K562 (cell line): Measurements from ENCODE around the gene PDCD1. TPM values are rescaled to one million over a fixed set of nuclear protein-coding genes. Genes with fewer than 3 reads are reported as not detected.

Experiments used
- ARHGAP35 ChIP-seq: fragments of 450-650 bp; IDR thresholded peaks from 2 replicates; pipeline ENCODE4 v1.6.1; 2018; ENCODE audit not compliant: partially characterized antibody
- CUX1 ChIP-seq: fragments of 200-800 bp; sonication (Bioruptor generic); IDR thresholded peaks from 2 replicates; pipeline ENCODE4 v1.6.1; 2016; ENCODE audit warnings: missing genetic modification characterization, missing compliant biosample characterization
- ELK1 ChIP-seq: sonication (generic); formaldehyde crosslinking; IDR thresholded peaks from 2 replicates; pipeline ENCODE4 v1.8.1; 2022; ENCODE audit warnings: missing genetic modification reagents
- MYBL2 ChIP-seq, 2 experiments: fragments of 450-650 bp in 1 of 2; sonication (generic) in 1 of 2; formaldehyde crosslinking in 1 of 2; IDR thresholded peaks; 2 replicates each; pipeline versions ENCODE4 v1.6.1 to v1.8.1; 2017 to 2022; ENCODE audit warnings: borderline replicate concordance in 1 of 2, inconsistent platforms in 1 of 2, low read depth in 1 of 2, mild to moderate bottlenecking in 1 of 2, missing genetic modification reagents in 1 of 2, moderate library complexity in 1 of 2
- NCOR1 ChIP-seq: fragments of 450-650 bp; IDR thresholded peaks from 2 replicates; pipeline ENCODE4 v1.6.1; 2016; ENCODE audit warnings: mild to moderate bottlenecking, moderate library complexity
- POLR2G ChIP-seq: fragments of 200-400 bp; formaldehyde crosslinking; IDR thresholded peaks from 2 replicates; pipeline ENCODE4 v1.6.1; 2017; ENCODE audit warnings: low read depth, mild to moderate bottlenecking, antibody characterized with exemption, low read length, moderate library complexity
- SREBF2 ChIP-seq: sonication (generic); formaldehyde crosslinking; IDR thresholded peaks from 2 replicates; pipeline ENCODE4 v1.4.0; 2020; ENCODE audit warnings: mild to moderate bottlenecking, missing genetic modification reagents
- TAF7 ChIP-seq: fragments of 450-650 bp; IDR thresholded peaks from 2 replicates; pipeline ENCODE4 v1.6.1; 2016; ENCODE audit warnings: missing genetic modification characterization, missing compliant biosample characterization
- TCFL5 ChIP-seq: fragments of 250-450 bp; sonication (Bioruptor Pico); conservative IDR thresholded peaks from 2 replicates; pipeline ENCODE4 v1.6.1; 2021; ENCODE audit warnings: mild to moderate bottlenecking, moderate library complexity, matching md5 sums
- TEAD1 ChIP-seq, 2 experiments: fragments of 450-650 bp in 1 of 2; sonication (generic) in 1 of 2; formaldehyde crosslinking; IDR thresholded peaks; 2 replicates each; pipeline versions ENCODE4 v1.4.0 to v1.8.0; 2020 to 2022; ENCODE audit warnings: mild to moderate bottlenecking in 2 of 2, missing genetic modification reagents in 1 of 2
- polyA plus RNA-seq, 8 experiments: library from polyadenylated mRNA; depleted of rRNA in 4 of 8; stranded (reverse) in 5 of 8; unstranded in 3 of 8; fragments of >200 nt; fragmentation: Nextera tagmentation in 2 of 8; fragmentation: Illumina TruSeq in 1 of 8; extraction: Ambion mirVana in 2 of 8; extraction: Trizol in 1 of 8; gene quantifications; 2 replicates each; pipeline versions ENCODE4 v1.2.1 to v1.2.3, GENCODE V29; 2011 to 2014; ENCODE audit warnings: inconsistent platforms in 1 of 8, missing spikeins in 1 of 8
- total RNA-seq, 7 experiments: library from RNA; depleted of rRNA in 6 of 7; stranded (reverse); fragments of >200 nt in 6 of 7; fragmentation: Illumina TruSeq in 2 of 7; extraction: Trizol in 2 of 7; gene quantifications; 2 replicates each; pipeline versions ENCODE4 v1.2.1 to v1.2.3, GENCODE V29; 2011 to 2021; ENCODE audit warnings: low replicate concordance in 1 of 7
- TF ChIP-seq, protein P1 (sequence below): sonication (generic); formaldehyde crosslinking; IDR thresholded peaks from 2 replicates; pipeline ENCODE4 v1.5.0; 2020; ENCODE audit warnings: missing genetic modification reagents
- TF ChIP-seq, protein P2 (sequence below): fragments of 200-800 bp; sonication (Bioruptor generic); IDR thresholded peaks from 2 replicates; pipeline ENCODE4 v1.6.1; 2017; ENCODE audit warnings: missing genetic modification characterization, missing compliant biosample characterization
- TF ChIP-seq, protein P3 (sequence below): fragments of 200-800 bp; sonication (Bioruptor generic); IDR thresholded peaks from 2 replicates; pipeline ENCODE4 v1.6.1; 2017; ENCODE audit warnings: missing genetic modification characterization, missing compliant biosample characterization
- TF ChIP-seq, protein P4 (sequence below): fragments of 450-650 bp; formaldehyde crosslinking; IDR thresholded peaks from 2 replicates; pipeline ENCODE4 v1.4.0; 2022; ENCODE audit warnings: mild to moderate bottlenecking, moderate library complexity

The PDCD1 gene
- total and polyA plus RNA-seq, 9 of the 15 experiments (the other 6 are each of a cell fraction or from before 2014, with no cell fraction given) = 0.15 to 2.5 (median 1.0) TPM; not detected in 2

GRCh38 chr2:241892299-241893137 is 33.8 kb upstream of the PDCD1 start (continued):
- TF ChIP-seq, protein P1, sequence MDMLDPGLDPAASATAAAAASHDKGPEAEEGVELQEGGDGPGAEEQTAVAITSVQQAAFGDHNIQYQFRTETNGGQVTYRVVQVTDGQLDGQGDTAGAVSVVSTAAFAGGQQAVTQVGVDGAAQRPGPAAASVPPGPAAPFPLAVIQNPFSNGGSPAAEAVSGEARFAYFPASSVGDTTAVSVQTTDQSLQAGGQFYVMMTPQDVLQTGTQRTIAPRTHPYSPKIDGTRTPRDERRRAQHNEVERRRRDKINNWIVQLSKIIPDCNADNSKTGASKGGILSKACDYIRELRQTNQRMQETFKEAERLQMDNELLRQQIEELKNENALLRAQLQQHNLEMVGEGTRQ (CRISPR knock-in tag) = no peak
- TF ChIP-seq, protein P2, sequence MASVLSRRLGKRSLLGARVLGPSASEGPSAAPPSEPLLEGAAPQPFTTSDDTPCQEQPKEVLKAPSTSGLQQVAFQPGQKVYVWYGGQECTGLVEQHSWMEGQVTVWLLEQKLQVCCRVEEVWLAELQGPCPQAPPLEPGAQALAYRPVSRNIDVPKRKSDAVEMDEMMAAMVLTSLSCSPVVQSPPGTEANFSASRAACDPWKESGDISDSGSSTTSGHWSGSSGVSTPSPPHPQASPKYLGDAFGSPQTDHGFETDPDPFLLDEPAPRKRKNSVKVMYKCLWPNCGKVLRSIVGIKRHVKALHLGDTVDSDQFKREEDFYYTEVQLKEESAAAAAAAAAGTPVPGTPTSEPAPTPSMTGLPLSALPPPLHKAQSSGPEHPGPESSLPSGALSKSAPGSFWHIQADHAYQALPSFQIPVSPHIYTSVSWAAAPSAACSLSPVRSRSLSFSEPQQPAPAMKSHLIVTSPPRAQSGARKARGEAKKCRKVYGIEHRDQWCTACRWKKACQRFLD (CRISPR knock-in tag) = 0 out of 2 replicates have a peak, but pooled peaks have one; percentile 11
- TF ChIP-seq POLR2G (no peak), NCOR1 (peak; percentile 76), ELK1 (CRISPR knock-in tag) (no peak), ARHGAP35 (no peak), TAF7 (tag) (no peak), TEAD1 (CRISPR knock-in tag; IDR thresholded peaks at IDR 0.05) (no peak), CUX1 (CRISPR knock-in tag) (no peak), MYBL2 (IDR thresholded peaks at IDR 0.05; ENCODE audit: low read depth) (no peak), MYBL2 (CRISPR knock-in tag; IDR thresholded peaks at IDR 0.05; ENCODE audit: borderline replicate concordance) (no peak), TCFL5 (CRISPR knock-in tag) (no peak), SREBF2 (CRISPR knock-in tag) (no peak)
- TF ChIP-seq, protein P3, sequence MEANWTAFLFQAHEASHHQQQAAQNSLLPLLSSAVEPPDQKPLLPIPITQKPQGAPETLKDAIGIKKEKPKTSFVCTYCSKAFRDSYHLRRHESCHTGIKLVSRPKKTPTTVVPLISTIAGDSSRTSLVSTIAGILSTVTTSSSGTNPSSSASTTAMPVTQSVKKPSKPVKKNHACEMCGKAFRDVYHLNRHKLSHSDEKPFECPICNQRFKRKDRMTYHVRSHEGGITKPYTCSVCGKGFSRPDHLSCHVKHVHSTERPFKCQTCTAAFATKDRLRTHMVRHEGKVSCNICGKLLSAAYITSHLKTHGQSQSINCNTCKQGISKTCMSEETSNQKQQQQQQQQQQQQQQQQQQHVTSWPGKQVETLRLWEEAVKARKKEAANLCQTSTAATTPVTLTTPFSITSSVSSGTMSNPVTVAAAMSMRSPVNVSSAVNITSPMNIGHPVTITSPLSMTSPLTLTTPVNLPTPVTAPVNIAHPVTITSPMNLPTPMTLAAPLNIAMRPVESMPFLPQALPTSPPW (CRISPR knock-in tag) = peak; percentile 84
- TF ChIP-seq, protein P4, sequence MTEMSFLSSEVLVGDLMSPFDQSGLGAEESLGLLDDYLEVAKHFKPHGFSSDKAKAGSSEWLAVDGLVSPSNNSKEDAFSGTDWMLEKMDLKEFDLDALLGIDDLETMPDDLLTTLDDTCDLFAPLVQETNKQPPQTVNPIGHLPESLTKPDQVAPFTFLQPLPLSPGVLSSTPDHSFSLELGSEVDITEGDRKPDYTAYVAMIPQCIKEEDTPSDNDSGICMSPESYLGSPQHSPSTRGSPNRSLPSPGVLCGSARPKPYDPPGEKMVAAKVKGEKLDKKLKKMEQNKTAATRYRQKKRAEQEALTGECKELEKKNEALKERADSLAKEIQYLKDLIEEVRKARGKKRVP (CRISPR knock-in tag) = no peak
